ENCODE results near the gene RNF128.

RNF128 gene

DNA sequence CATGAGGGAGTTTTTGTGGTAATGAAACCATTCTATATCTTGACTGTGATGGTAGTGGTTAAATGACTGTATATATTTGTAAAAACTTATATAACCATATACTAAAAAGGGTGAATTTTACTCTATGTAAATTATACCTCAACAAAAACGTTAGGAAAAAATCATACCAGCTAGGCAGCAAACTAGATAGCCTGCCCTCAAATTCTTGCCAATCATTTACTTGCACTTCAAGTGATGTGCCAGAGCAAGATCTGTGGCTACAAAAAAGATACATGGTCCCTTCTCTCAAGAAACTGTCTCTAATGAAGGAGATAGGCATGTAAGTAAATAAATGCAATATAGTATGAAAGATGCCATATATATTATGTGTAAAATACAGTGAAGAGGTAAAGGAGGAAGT, 10.0 kb upstream of the RNF128 start:
- no peak for TF ChIP-seq SIN3A (IDR thresholded peaks at IDR 0.05; ENCODE audit: borderline replicate concordance, insufficient read depth, low read length)
- no peak for TF ChIP-seq POLR2AphosphoS5 (IDR thresholded peaks at IDR 0.05; ENCODE audit: low read depth, low read length)
- TF ChIP-seq TAF1 (IDR thresholded peaks at IDR 0.05; ENCODE audit: borderline replicate concordance, insufficient read depth, low read length): no peak
- TF ChIP-seq, protein P1, sequence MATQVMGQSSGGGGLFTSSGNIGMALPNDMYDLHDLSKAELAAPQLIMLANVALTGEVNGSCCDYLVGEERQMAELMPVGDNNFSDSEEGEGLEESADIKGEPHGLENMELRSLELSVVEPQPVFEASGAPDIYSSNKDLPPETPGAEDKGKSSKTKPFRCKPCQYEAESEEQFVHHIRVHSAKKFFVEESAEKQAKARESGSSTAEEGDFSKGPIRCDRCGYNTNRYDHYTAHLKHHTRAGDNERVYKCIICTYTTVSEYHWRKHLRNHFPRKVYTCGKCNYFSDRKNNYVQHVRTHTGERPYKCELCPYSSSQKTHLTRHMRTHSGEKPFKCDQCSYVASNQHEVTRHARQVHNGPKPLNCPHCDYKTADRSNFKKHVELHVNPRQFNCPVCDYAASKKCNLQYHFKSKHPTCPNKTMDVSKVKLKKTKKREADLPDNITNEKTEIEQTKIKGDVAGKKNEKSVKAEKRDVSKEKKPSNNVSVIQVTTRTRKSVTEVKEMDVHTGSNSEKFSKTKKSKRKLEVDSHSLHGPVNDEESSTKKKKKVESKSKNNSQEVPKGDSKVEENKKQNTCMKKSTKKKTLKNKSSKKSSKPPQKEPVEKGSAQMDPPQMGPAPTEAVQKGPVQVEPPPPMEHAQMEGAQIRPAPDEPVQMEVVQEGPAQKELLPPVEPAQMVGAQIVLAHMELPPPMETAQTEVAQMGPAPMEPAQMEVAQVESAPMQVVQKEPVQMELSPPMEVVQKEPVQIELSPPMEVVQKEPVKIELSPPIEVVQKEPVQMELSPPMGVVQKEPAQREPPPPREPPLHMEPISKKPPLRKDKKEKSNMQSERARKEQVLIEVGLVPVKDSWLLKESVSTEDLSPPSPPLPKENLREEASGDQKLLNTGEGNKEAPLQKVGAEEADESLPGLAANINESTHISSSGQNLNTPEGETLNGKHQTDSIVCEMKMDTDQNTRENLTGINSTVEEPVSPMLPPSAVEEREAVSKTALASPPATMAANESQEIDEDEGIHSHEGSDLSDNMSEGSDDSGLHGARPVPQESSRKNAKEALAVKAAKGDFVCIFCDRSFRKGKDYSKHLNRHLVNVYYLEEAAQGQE (IDR thresholded peaks at IDR 0.05; ENCODE audit: insufficient read depth in 1 of 2, low read depth in 2 of 2, low read length in 2 of 2): no peak
- TF ChIP-seq FOXP2 (optimal IDR thresholded peaks at IDR 0.05; ENCODE audit: borderline replicate concordance, extremely low read depth, extremely low read length, insufficient read depth): no peak

DNA sequence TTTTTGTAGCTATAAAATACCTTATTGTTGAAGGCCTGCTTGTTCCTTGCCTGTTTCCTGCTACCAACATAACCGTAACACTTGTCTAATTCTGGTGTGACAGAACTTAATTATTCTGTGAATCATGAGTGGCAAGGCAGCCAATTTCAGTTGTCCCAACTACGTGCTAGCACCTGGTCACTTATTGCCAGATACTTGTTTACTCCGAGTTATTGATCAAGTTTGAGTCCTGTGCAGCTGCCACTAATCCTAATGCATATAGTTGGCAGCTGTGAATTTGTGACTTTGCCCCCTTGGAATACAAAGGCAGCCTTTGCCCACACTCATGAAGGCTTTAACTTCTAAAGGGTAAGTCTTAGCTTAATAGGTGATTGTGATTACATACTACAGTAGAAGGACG, 7.8 kb upstream of the RNF128 start:
- TF ChIP-seq FOXP2 (optimal IDR thresholded peaks at IDR 0.05; ENCODE audit: borderline replicate concordance, extremely low read depth, extremely low read length, insufficient read depth) (no peak), SIN3A (IDR thresholded peaks at IDR 0.05; ENCODE audit: borderline replicate concordance, insufficient read depth, low read length) (no peak), TAF1 (IDR thresholded peaks at IDR 0.05; ENCODE audit: borderline replicate concordance, insufficient read depth, low read length) (no peak), POLR2AphosphoS5 (IDR thresholded peaks at IDR 0.05; ENCODE audit: low read depth, low read length) (no peak)
- TF ChIP-seq, protein P1 (IDR thresholded peaks at IDR 0.05; ENCODE audit: insufficient read depth in 1 of 2, low read depth in 2 of 2, low read length in 2 of 2): no peak

DNA sequence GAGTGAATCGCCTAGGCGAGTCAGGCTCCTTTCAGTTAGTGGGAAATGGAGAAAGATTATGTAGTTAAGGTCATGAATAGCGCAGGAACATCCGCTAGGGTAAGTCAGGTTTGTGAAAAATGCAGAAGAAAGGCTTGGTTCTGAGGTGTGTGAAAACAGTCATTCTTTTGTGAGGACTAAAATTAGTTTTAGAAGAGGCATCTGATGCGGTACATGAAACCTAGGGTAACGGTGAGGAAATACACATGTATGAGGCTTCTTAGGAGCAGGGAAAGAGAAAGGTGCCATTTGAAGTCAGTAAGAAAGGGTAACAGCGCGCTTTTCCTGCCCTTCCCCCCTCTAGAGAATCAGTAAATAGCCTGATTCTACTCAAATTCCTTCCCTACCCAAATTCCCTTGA, 570 bp upstream of the RNF128 start:
- no peak for TF ChIP-seq TAF1 (IDR thresholded peaks at IDR 0.05; ENCODE audit: borderline replicate concordance, insufficient read depth, low read length)
- TF ChIP-seq POLR2AphosphoS5 (IDR thresholded peaks at IDR 0.05; ENCODE audit: low read depth, low read length): no peak
- TF ChIP-seq, protein P1 (IDR thresholded peaks at IDR 0.05; ENCODE audit: insufficient read depth in 1 of 2, low read depth in 2 of 2, low read length in 2 of 2): no peak
- TF ChIP-seq SIN3A (IDR thresholded peaks at IDR 0.05; ENCODE audit: borderline replicate concordance, insufficient read depth, low read length): no peak
- no peak for TF ChIP-seq FOXP2 (optimal IDR thresholded peaks at IDR 0.05; ENCODE audit: borderline replicate concordance, extremely low read depth, extremely low read length, insufficient read depth)

DNA sequence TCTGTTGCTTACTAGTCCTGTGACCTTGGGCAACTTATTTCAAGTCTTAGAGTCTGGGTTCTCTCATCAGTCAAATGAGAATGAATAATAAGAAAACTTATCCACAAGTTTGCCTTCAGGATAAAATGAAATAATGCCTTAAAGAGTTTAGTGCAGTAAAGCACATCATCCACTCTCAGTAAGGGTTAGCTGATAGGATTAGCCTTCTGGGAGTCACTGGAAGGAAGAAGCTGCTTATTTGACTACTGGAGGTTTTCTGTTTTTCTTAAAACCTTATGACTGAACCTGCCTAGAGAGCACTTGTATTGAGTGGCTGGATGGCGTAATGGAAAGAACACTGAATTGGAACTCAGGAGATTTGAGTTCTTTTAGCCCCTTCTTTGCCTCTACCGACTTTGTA, 1.8 kb downstream of the RNF128 start:
- no peak for TF ChIP-seq TAF1 (IDR thresholded peaks at IDR 0.05; ENCODE audit: borderline replicate concordance, insufficient read depth, low read length)
- TF ChIP-seq FOXP2 (optimal IDR thresholded peaks at IDR 0.05; ENCODE audit: borderline replicate concordance, extremely low read depth, extremely low read length, insufficient read depth): no peak
- TF ChIP-seq SIN3A (IDR thresholded peaks at IDR 0.05; ENCODE audit: borderline replicate concordance, insufficient read depth, low read length): no peak
- no peak for TF ChIP-seq POLR2AphosphoS5 (IDR thresholded peaks at IDR 0.05; ENCODE audit: low read depth, low read length)
- TF ChIP-seq, protein P1 (IDR thresholded peaks at IDR 0.05; ENCODE audit: insufficient read depth in 1 of 2, low read depth in 2 of 2, low read length in 2 of 2): no peak

DNA sequence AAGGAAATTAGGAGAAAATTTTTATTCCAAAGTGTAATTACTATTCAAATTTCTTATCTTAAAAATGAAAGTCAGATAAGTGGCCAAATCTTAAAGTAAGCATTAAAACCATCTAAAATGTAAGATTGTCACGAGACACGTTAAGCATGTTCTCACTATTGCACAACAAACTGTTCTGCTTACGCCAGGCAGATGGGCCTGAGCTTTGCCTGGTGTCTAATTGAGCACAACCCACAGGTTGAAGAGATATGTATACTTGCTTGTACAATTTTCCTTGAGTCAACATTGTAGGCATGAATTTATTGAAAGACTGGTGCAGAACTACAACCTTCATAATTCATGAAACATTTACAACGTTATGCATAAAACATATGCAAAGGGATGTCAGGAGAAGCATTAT, 3.9 kb downstream of the RNF128 start:
- TF ChIP-seq TAF1 (IDR thresholded peaks at IDR 0.05; ENCODE audit: borderline replicate concordance, insufficient read depth, low read length) (no peak), POLR2AphosphoS5 (IDR thresholded peaks at IDR 0.05; ENCODE audit: low read depth, low read length) (no peak), FOXP2 (optimal IDR thresholded peaks at IDR 0.05; ENCODE audit: borderline replicate concordance, extremely low read depth, extremely low read length, insufficient read depth) (no peak), SIN3A (IDR thresholded peaks at IDR 0.05; ENCODE audit: borderline replicate concordance, insufficient read depth, low read length) (no peak)
- TF ChIP-seq, protein P1 (IDR thresholded peaks at IDR 0.05; ENCODE audit: insufficient read depth in 1 of 2, low read depth in 2 of 2, low read length in 2 of 2): no peak
